IPS-18c (cell line): ENCODE measurements around the gene UPB1.

Experiments
- H3K4me3 ChIP-seq: 2 replicates; pipeline ENCODE4 v1.7.0; 2013; ENCODE audit warnings: low read depth, mild to moderate bottlenecking, low read length, moderate library complexity; ENCODE audit not compliant: insufficient read depth
- H3K9me3 ChIP-seq: one replicate; pipeline ENCODE4 v1.6.1; 2013; ENCODE audit warnings: mild to moderate bottlenecking, low read length, moderate library complexity; ENCODE audit not compliant: control insufficient read depth, insufficient read depth

Gene UPB1

DNA sequence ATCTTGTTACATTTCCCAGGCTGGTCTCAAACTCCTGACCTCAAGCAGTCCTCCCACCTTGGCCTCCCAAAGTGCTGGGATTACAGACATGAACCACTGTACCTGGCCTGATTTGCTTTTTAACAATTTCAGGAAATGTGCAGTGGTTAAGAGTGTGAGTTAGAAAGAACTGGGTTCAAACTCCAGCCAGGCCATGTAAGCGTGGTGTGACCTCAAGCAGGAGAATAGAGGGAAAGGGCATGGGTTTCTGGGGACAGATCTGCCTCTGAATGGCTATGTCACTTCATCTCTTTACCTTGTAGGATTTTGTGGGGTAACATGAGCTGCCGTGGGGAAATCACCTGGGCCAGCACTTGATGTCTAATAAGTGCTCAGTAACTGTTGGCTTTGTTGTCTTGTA, 69.9 kb downstream of the UPB1 start:
- no peak overlapping the region for H3K4me3 ChIP-seq
- no peaks in the 10 kb centered on the region for H3K9me3 ChIP-seq

DNA sequence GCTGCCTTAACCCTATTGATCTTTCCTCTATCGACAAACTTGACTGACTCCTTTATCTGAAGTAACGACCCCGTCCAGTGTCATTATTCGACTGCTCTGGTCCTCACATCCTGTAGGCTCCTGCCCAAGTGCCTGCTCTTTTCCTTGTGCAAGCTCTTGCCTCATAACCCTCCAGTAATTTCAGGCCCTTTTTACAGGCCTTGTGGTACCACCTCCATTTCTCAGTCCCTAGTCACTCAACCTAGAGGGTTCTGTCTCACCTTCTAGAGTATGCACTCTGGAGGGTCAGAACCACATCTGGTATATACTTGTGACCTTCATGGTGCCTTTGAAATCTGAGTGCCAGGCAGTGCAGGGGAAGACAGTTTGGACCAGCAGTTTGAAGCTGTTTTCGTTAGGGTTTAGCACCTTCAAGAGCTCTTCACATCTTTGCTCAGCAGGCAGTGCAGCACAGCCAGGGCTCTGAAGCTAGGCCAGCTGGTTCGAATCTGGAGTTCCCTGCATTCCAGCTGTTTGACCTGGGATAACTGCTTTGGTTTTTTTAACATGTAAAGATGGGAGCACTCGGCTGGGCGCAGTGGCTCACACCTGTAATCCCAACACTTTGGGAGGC, 71.9 kb downstream of the UPB1 start:
- Histone ChIP-seq H3K9me3 (no peaks in the 10 kb centered on the region), H3K4me3 (no peak overlapping the region)

DNA sequence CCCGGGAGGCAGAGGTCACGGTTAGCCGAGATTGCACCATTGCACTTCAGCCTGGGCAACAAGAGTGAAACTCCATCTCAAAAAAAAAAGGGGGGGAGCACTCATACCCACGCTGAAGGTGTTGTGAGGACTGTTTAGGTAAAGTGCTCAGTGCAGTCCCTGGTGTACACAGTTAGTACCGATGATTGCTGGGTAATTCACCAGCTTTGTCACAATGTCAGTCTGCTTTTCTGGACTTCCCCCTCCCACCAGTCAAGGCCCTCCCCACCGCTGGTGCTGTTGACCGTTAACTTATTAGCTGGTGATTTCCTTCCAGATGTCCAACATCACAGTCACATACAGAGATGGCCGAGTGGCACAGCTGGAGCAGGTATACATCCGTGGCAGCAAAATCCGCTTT, 72.5 kb downstream of the UPB1 start:
- Histone ChIP-seq H3K4me3 (no peak overlapping the region), H3K9me3 (no peaks in the 10 kb centered on the region)

DNA sequence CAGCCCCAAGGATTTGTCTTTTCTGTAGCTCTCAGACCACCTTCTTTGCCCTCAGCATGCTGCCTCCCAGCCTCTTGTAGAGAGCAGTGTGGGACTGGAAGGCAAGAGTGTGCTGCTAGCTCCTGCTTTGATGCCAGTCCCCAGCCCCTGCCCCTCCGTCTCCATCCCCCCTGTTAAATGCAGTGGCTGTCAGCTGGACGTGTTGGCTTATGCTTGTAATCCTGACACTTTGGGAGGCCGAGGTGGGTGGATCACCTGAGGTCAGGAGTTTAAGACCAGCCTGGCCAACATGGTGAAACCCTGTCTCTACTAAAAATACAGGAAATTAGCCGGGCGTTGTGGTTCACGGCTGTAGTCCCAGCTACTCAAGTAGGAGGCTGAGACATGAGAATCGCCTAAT, 76.1 kb downstream of the UPB1 start:
- H3K9me3 ChIP-seq = no peaks in the 10 kb centered on the region

DNA sequence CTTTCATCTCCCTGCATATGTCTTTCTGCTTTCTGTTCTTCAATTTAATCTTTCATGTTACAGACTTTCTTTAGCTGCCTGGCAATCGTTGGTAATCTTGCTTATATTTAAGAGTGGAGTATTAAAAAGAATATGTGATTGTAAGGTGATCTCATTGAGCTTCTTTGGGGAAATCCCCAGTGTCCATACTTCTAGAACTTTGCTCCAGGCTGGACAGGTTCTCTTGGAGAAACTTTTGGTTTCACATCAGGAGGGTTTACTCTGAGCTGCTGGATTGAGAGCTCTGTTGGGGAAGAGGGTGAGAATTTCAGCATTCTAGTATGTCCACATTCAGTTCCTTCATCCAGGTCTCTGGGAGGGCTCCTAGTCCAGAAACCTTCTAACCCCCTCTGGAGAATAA, 81.6 kb downstream of the UPB1 start:
- no peaks in the 10 kb centered on the region for H3K9me3 ChIP-seq
- H3K4me3 ChIP-seq = no peak overlapping the region

More for the DNA sequence above, 76.1 kb downstream of the UPB1 start:
- no peak overlapping the region for H3K4me3 ChIP-seq
